GM18870 (cell line): ENCODE data around the gene RFTN1.

Source experiments
- ATAC-seq: cut with Tn5 transposase; IDR thresholded peaks from one replicate; pipeline ENCODE4 v1.9.1; 2021; ENCODE audit warnings: moderate library complexity; ENCODE audit not compliant: unreplicated experiment

Gene RFTN1

GRCh38 chr3:16528581-16528993, 15.1 kb upstream of the RFTN1 start:
- no peak for ATAC-seq

- no peak for ATAC-seq
Observed at GRCh38 chr3:16528106-16528505, 14.6 kb upstream of the RFTN1 start.

GRCh38 chr3:16524196-16524595, 10.7 kb upstream of the RFTN1 start:
- ATAC-seq: no peak

GRCh38 chr3:16523778-16524177, 10.3 kb upstream of the RFTN1 start:
- no peak for ATAC-seq

GRCh38 chr3:16522834-16523233, 9.3 kb upstream of the RFTN1 start:
- no peak for ATAC-seq

- peak; percentile 53 for ATAC-seq
Observed at GRCh38 chr3:16520970-16521881, 7.7 kb upstream of the RFTN1 start.

GRCh38 chr3:16520241-16520969, 6.9 kb upstream of the RFTN1 start:
- ATAC-seq: no peak

GRCh38 chr3:16516695-16517481, 3.4 kb upstream of the RFTN1 start:
- peak; percentile 16 for ATAC-seq

- ATAC-seq: no peak
Observed at GRCh38 chr3:16515885-16516420, 2.5 kb upstream of the RFTN1 start.

- no peak for ATAC-seq
Observed at GRCh38 chr3:16514755-16515353, 1.4 kb upstream of the RFTN1 start.

GRCh38 chr3:16514021-16514700, 662 bp upstream of the RFTN1 start:
- no peak for ATAC-seq

- peak; percentile 1 for ATAC-seq
Observed at GRCh38 chr3:16512435-16513140, 911 bp downstream of the RFTN1 start.

GRCh38 chr3:16511681-16512434, 1.6 kb downstream of the RFTN1 start:
- peak; percentile 43 for ATAC-seq

GRCh38 chr3:16510620-16511319, 2.7 kb downstream of the RFTN1 start:
- no peak for ATAC-seq

GRCh38 chr3:16509721-16510619, 3.5 kb downstream of the RFTN1 start:
- peak; percentile 24 for ATAC-seq

- ATAC-seq: no peak
Observed at GRCh38 chr3:16508591-16508995, 4.9 kb downstream of the RFTN1 start.

- no peak for ATAC-seq
Observed at GRCh38 chr3:16508243-16508578, 5.3 kb downstream of the RFTN1 start.
